K562 (cell line): ENCODE data around the gene PRDX1. TPM values are rescaled to one million over a fixed set of nuclear protein-coding genes. Genes with fewer than 3 reads are reported as not detected.
A peak's percentile ranks its signal among the peaks of the same experiment; 100 is the strongest.

Experiments
- CHAMP1 ChIP-seq: fragments of 450-650 bp; IDR thresholded peaks from 2 replicates; pipeline ENCODE4 v1.6.1; 2016; ENCODE audit warnings: mild to moderate bottlenecking
- HES1 ChIP-seq: fragments of 450-650 bp; IDR thresholded peaks from 2 replicates; pipeline ENCODE4 v1.6.1; 2016; ENCODE audit warnings: low read depth, mild to moderate bottlenecking, moderate library complexity
- IRF9 ChIP-seq: fragments of 450-650 bp; IDR thresholded peaks from 2 replicates; pipeline ENCODE4 v1.6.1; 2016; ENCODE audit warnings: missing biosample characterization, missing genetic modification characterization
- KLF1 ChIP-seq: fragments of 450-650 bp; IDR thresholded peaks from 2 replicates; pipeline ENCODE4 v1.6.1; 2016; ENCODE audit warnings: missing genetic modification characterization, missing compliant biosample characterization
- KLF6 ChIP-seq: fragments of 250-450 bp; sonication (Bioruptor Pico); IDR thresholded peaks from 2 replicates; pipeline ENCODE4 v1.4.0; 2020; ENCODE audit warnings: mild to moderate bottlenecking, moderate library complexity, borderline replicate concordance
- SAFB ChIP-seq: fragments of 200-400 bp; formaldehyde crosslinking; IDR thresholded peaks from 2 replicates; pipeline ENCODE4 v1.6.1; 2017; ENCODE audit warnings: low read depth, low read length, borderline replicate concordance
- SP1 ChIP-seq: sonication (generic); formaldehyde crosslinking; IDR thresholded peaks from 2 replicates; pipeline ENCODE4 v1.8.1; 2022; ENCODE audit warnings: mild to moderate bottlenecking, missing genetic modification reagents
- TRIM28 ChIP-seq: fragments of 450-650 bp; IDR thresholded peaks from 2 replicates; pipeline ENCODE4 v1.6.1; 2017
- ZBTB33 ChIP-seq: sonication (generic); formaldehyde crosslinking; IDR thresholded peaks from 2 replicates; pipeline ENCODE4 v1.8.1; 2023; ENCODE audit warnings: mild to moderate bottlenecking, missing genetic modification reagents
- ZNF407 ChIP-seq: fragments of 450-650 bp; IDR thresholded peaks from 2 replicates; pipeline ENCODE4 v1.6.1; 2016; ENCODE audit warnings: low read depth
- polyA plus RNA-seq, 8 experiments: library from polyadenylated mRNA; depleted of rRNA in 4 of 8; stranded (reverse) in 5 of 8; unstranded in 3 of 8; fragments of >200 nt; fragmentation: Nextera tagmentation in 2 of 8; fragmentation: Illumina TruSeq in 1 of 8; extraction: Ambion mirVana in 2 of 8; extraction: Trizol in 1 of 8; gene quantifications; 2 replicates each; pipeline versions ENCODE4 v1.2.1 to v1.2.3, GENCODE V29; 2011 to 2014; ENCODE audit warnings: inconsistent platforms in 1 of 8, missing spikeins in 1 of 8
- total RNA-seq, 7 experiments: library from RNA; depleted of rRNA in 6 of 7; stranded (reverse); fragments of >200 nt in 6 of 7; fragmentation: Illumina TruSeq in 2 of 7; extraction: Trizol in 2 of 7; gene quantifications; 2 replicates each; pipeline versions ENCODE4 v1.2.1 to v1.2.3, GENCODE V29; 2011 to 2021; ENCODE audit warnings: low replicate concordance in 1 of 7

The PRDX1 gene
- total and polyA plus RNA-seq, 9 of the 15 experiments (the other 6 are each of a cell fraction or from before 2014, with no cell fraction given), result 748 to 2,388 (median 1,045) TPM

GRCh38 chr1:45490626-45491486 is 30.8 kb downstream of the PRDX1 start, which contains the start of gene TESK2 (continued):
- peak; percentile 86; the same call in 1 of the 2 replicates for TF ChIP-seq CHAMP1
- TF ChIP-seq ZNF407, result no peak
- TF ChIP-seq TRIM28, result peak; percentile 26; the same call in 1 of the 2 replicates
- no peak for TF ChIP-seq IRF9 (tag)
- TF ChIP-seq KLF6 (CRISPR knock-in tag), result no peak
- TF ChIP-seq KLF1 (tag), result no peak
- TF ChIP-seq SAFB, result no peak
- TF ChIP-seq ZBTB33 (CRISPR knock-in tag), result 0 out of 2 replicates have a peak, but pooled peaks have one; percentile 35
- TF ChIP-seq SP1 (CRISPR knock-in tag), result peak; percentile 93
- no peak for TF ChIP-seq HES1
